Loucy (cell line): ENCODE measurements around the gene CCDC43.

Experiments
- H2AFZ ChIP-seq: fragments of 200-600 bp; sonication (generic); 2 replicates; pipeline ENCODE4 v1.6.0; 2016; ENCODE audit warnings: antibody characterized with exemption, mild to moderate bottlenecking, low read length, moderate library complexity
- H3F3A ChIP-seq: fragments of 200-600 bp; 2 replicates; pipeline ENCODE4 v1.6.0; 2016; ENCODE audit warnings: antibody characterized with exemption, low read depth, mild to moderate bottlenecking
- H3K27me3 ChIP-seq: fragments of 200-600 bp; sonication (generic); 2 replicates; pipeline ENCODE4 v1.6.1; 2014; ENCODE audit warnings: low read length, mild to moderate bottlenecking; ENCODE audit not compliant: insufficient read depth, poor library complexity, severe bottlenecking
- H3K36me3 ChIP-seq: fragments of 200-600 bp; sonication (generic); 2 replicates; pipeline ENCODE4 v1.6.1; 2016; ENCODE audit warnings: low read length; ENCODE audit not compliant: insufficient read depth
- H3K4me1 ChIP-seq: fragments of 200-600 bp; sonication (generic); 2 replicates; pipeline ENCODE4 v1.5.1; 2014; ENCODE audit warnings: low read length, mild to moderate bottlenecking; ENCODE audit not compliant: insufficient read depth, poor library complexity, severe bottlenecking
- H3K4me2 ChIP-seq: fragments of 200-600 bp; sonication (generic); 2 replicates; pipeline ENCODE4 v1.6.0; 2014; ENCODE audit warnings: antibody characterized with exemption, low read length, low read depth, mild to moderate bottlenecking; ENCODE audit not compliant: poor library complexity, severe bottlenecking
- H3K4me3 ChIP-seq: fragments of 200-600 bp; sonication (generic); 2 replicates; pipeline ENCODE4 v1.5.1; 2014; ENCODE audit warnings: low read length, mild to moderate bottlenecking, mixed read lengths; ENCODE audit not compliant: poor library complexity, severe bottlenecking
- H3K79me2 ChIP-seq: fragments of 200-600 bp; sonication (generic); 2 replicates; pipeline ENCODE4 v1.6.1; 2014; ENCODE audit warnings: low read length; ENCODE audit not compliant: insufficient read depth
- H3K9ac ChIP-seq: fragments of 200-600 bp; sonication (generic); 2 replicates; pipeline ENCODE4 v1.6.0; 2014; ENCODE audit warnings: mild to moderate bottlenecking, low read depth, low read length, moderate library complexity; ENCODE audit not compliant: poor library complexity, severe bottlenecking
- H3K9me2 ChIP-seq: fragments of 200-600 bp; sonication (generic); replicated peaks from 2 replicates; pipeline ENCODE4 v1.6.1; 2016; ENCODE audit warnings: low read depth, low read length, mixed read lengths
- H3K9me3 ChIP-seq: fragments of 200-600 bp; sonication (generic); 2 replicates; pipeline ENCODE4 v1.6.1; 2014; ENCODE audit warnings: mild to moderate bottlenecking, antibody characterized with exemption, low read length, low read depth; ENCODE audit not compliant: insufficient read depth
- H4K20me1 ChIP-seq: fragments of 200-600 bp; sonication (generic); 2 replicates; pipeline ENCODE4 v1.6.0; 2014; ENCODE audit warnings: antibody characterized with exemption, low read length, mild to moderate bottlenecking; ENCODE audit not compliant: insufficient read depth, poor library complexity, severe bottlenecking
- CTCF ChIP-seq: fragments of 200-600 bp; sonication (generic); conservative IDR thresholded peaks from 2 replicates; pipeline ENCODE4 v1.5.1; 2014; ENCODE audit warnings: mild to moderate bottlenecking, antibody characterized with exemption, low read length
- EZH2phosphoT487 ChIP-seq: fragments of 200-600 bp; IDR thresholded peaks from 2 replicates; pipeline ENCODE4 v1.6.1; 2018; ENCODE audit warnings: antibody characterized with exemption, mild to moderate bottlenecking, moderate library complexity, borderline replicate concordance

The CCDC43 gene

GRCh38 chr17:44646280-44646679 lies 43.3 kb downstream of the CCDC43 start:
- H3K9me2 ChIP-seq = no peaks in the 10 kb centered on the region
- TF ChIP-seq EZH2phosphoT487 (no peak), CTCF (no peak)
- no peaks in the 10 kb centered on the region for H3K79me2 ChIP-seq
- H3K36me3 ChIP-seq = no peaks in the 10 kb centered on the region
- no peaks in the 10 kb centered on the region for H3K4me1 ChIP-seq
- no peaks in the 10 kb centered on the region for H4K20me1 ChIP-seq
- no peak overlapping the region for H3K9ac ChIP-seq
- no peak overlapping the region for H3K4me3 ChIP-seq
- H3F3A ChIP-seq = no peaks in the 10 kb centered on the region
- H3K4me2 ChIP-seq = no peak overlapping the region
- H3K27me3 ChIP-seq = no peaks in the 10 kb centered on the region
- H2AFZ ChIP-seq = no peak overlapping the region
- no peaks in the 10 kb centered on the region for H3K9me3 ChIP-seq

GRCh38 chr17:44645341-44645740 lies 44.2 kb downstream of the CCDC43 start:
- TF ChIP-seq CTCF = no peak
- TF ChIP-seq EZH2phosphoT487 = no peak
- H3K27me3 ChIP-seq = no peaks in the 10 kb centered on the region

GRCh38 chr17:44642834-44643233 lies 46.7 kb downstream of the CCDC43 start:
- H3K27me3 ChIP-seq = no peaks in the 10 kb centered on the region
- H3K9me2 ChIP-seq = no peaks in the 10 kb centered on the region
- H3K36me3 ChIP-seq = no peaks in the 10 kb centered on the region
- H2AFZ ChIP-seq = no peak overlapping the region
- TF ChIP-seq CTCF = no peak
- TF ChIP-seq EZH2phosphoT487 = no peak
- no peaks in the 10 kb centered on the region for H3K4me1 ChIP-seq
- H3K4me3 ChIP-seq = no peak overlapping the region
- H3K79me2 ChIP-seq = no peaks in the 10 kb centered on the region
- no peak overlapping the region for H3K9ac ChIP-seq
- H3K4me2 ChIP-seq = no peak overlapping the region
- no peaks in the 10 kb centered on the region for H4K20me1 ChIP-seq
- no peaks in the 10 kb centered on the region for H3K9me3 ChIP-seq
- no peaks in the 10 kb centered on the region for H3F3A ChIP-seq

More at GRCh38 chr17:44645341-44645740, 44.2 kb downstream of the CCDC43 start:
- no peaks in the 10 kb centered on the region for H3K9me3 ChIP-seq
- no peaks in the 10 kb centered on the region for H3K9me2 ChIP-seq
- H3K79me2 ChIP-seq = no peaks in the 10 kb centered on the region
- H3K4me1 ChIP-seq = no peaks in the 10 kb centered on the region
- H4K20me1 ChIP-seq = no peaks in the 10 kb centered on the region
- no peaks in the 10 kb centered on the region for H3K36me3 ChIP-seq
- H3K4me2 ChIP-seq = no peak overlapping the region
- no peak overlapping the region for H3K9ac ChIP-seq
- peak overlapping the region; percentile 49; the same call in 1 of the 2 replicates for H2AFZ ChIP-seq
- H3F3A ChIP-seq = no peaks in the 10 kb centered on the region
- H3K4me3 ChIP-seq = no peak overlapping the region
